Endothelial cell of umbilical vein (primary cell): Measurements from ENCODE around the gene ARPC5. TPM values are rescaled to one million over a fixed set of nuclear protein-coding genes. Genes with fewer than 3 reads are reported as not detected.

Experiments
- BruUV-seq: library from RNA; stranded (reverse); fragments of 400-500 nt; replicated peaks from 2 replicates; lab custom pipeline; 2021; lab: Mats Ljungman, UMichigan
- CTCF ChIA-PET: fragments of 300-600, 350-600 bp; sonication (Branson Sonifier 250); formaldehyde crosslinking; loops from one replicate; lab custom pipeline; 2021; ENCODE audit warnings: antibody characterized with exemption, inconsistent platforms; lab: Charles Lee
- POLR2A ChIA-PET: fragments of 300-600, 350-600 bp; sonication (Branson Sonifier 250); formaldehyde crosslinking; loops from one replicate; lab custom pipeline; 2021; ENCODE audit warnings: antibody characterized with exemption, inconsistent platforms; lab: Charles Lee
- DNase-seq: peaks from one replicate; pipeline ENCODE4 v3.0.0-alpha.2; 2011; ENCODE audit warnings: low read depth, low spot score
- FAIRE-seq: peaks from 2 replicates; lab custom pipeline; 2011; peaks lifted over from hg19 to GRCh38; lab: Jason Lieb, UNC
- H2AFZ ChIP-seq: 2 replicates; pipeline ENCODE4 v1.6.0; 2012; ENCODE audit warnings: low read depth, low read length, control low read depth, inconsistent platforms
- H3K27ac ChIP-seq: 2 replicates; pipeline ENCODE4 v1.5.1; 2011; ENCODE audit warnings: low read depth, mild to moderate bottlenecking, control low read depth, low read length, moderate library complexity; ENCODE audit not compliant: insufficient read depth
- H3K27me3 ChIP-seq, 2 experiments: 2 replicates each; pipeline versions ENCODE4 v1.6.0 to v1.6.1; 2011; ENCODE audit warnings: low read length in 2 of 2, mixed read lengths in 1 of 2; ENCODE audit not compliant: control insufficient read depth in 2 of 2, insufficient read depth in 2 of 2
- H3K36me3 ChIP-seq, 2 experiments: 2 replicates in 1 of 2; 3 replicates in 1 of 2; pipeline ENCODE4 v1.5.1; 2011; ENCODE audit warnings: low read length in 2 of 2, mild to moderate bottlenecking in 1 of 2, moderate library complexity in 1 of 2; ENCODE audit not compliant: control insufficient read depth in 2 of 2, insufficient read depth in 2 of 2; ENCODE audit errors: extremely low read depth in 1 of 2
- H3K4me1 ChIP-seq: 3 replicates; pipeline ENCODE4 v1.5.1; 2011; ENCODE audit warnings: mild to moderate bottlenecking, low read length; ENCODE audit not compliant: control insufficient read depth, insufficient read depth; ENCODE audit errors: extremely low read depth
- H3K4me2 ChIP-seq: 2 replicates; pipeline ENCODE4 v1.6.1; 2011; ENCODE audit warnings: low read length, control low read depth, mixed read lengths; ENCODE audit not compliant: insufficient read depth
- H3K4me3 ChIP-seq, 3 experiments: fragments of 200-600 bp in 1 of 3; sonication (generic), shearing (Covaris generic) in 1 of 3; replicated peaks in 1 of 3; 2 replicates each; pipeline ENCODE4 v1.5.1; 2011 to 2016; ENCODE audit warnings: control low read depth in 3 of 3, low read length in 3 of 3, mild to moderate bottlenecking in 2 of 3, inconsistent platforms in 1 of 3, low read depth in 1 of 3, moderate library complexity in 1 of 3; ENCODE audit not compliant: insufficient read depth in 1 of 3
- H3K79me2 ChIP-seq: 2 replicates; pipeline ENCODE4 v1.6.0; 2012; ENCODE audit warnings: low read length, inconsistent platforms; ENCODE audit not compliant: control insufficient read depth, insufficient read depth
- H3K9ac ChIP-seq: replicated peaks from 2 replicates; pipeline ENCODE3; 2011; ENCODE audit warnings: low read length, control low read depth; ENCODE audit not compliant: insufficient read depth; ENCODE audit errors: extremely low read depth
- H3K9me1 ChIP-seq: replicated peaks from 3 replicates; pipeline ENCODE4 v1.6.0; 2011; ENCODE audit warnings: mild to moderate bottlenecking, low read length; ENCODE audit not compliant: control insufficient read depth, insufficient read depth; ENCODE audit errors: extremely low read depth
- H3K9me3 ChIP-seq: replicated peaks from 2 replicates; pipeline ENCODE4 v1.5.1; 2012; ENCODE audit warnings: low read length, inconsistent platforms; ENCODE audit not compliant: control insufficient read depth, insufficient read depth
- H4K20me1 ChIP-seq: replicated peaks from 2 replicates; pipeline ENCODE3; 2011; ENCODE audit warnings: mild to moderate bottlenecking, low read length; ENCODE audit not compliant: control insufficient read depth, insufficient read depth; ENCODE audit errors: extremely low read depth
- CTCF ChIP-seq, 2 donors: IDR thresholded peaks; 1 replicate in 1 of 2; 2 replicates in 1 of 2; pipeline ENCODE4 v1.5.1; 2011; ENCODE audit warnings: low read length in 2 of 2, mild to moderate bottlenecking in 2 of 2, moderate library complexity in 2 of 2, control low read depth in 1 of 2, inconsistent platforms in 1 of 2, low read depth in 1 of 2; ENCODE audit not compliant: insufficient read depth in 1 of 2; ENCODE audit errors: extremely low read depth in 1 of 2
- EZH2 ChIP-seq: IDR thresholded peaks from 2 replicates; pipeline ENCODE4 v1.6.1; 2012; ENCODE audit warnings: borderline replicate concordance, low read depth, mild to moderate bottlenecking, moderate library complexity, low read length, inconsistent platforms; ENCODE audit not compliant: severe bottlenecking
- FOS ChIP-seq: IDR thresholded peaks from 2 replicates; pipeline ENCODE4 v1.6.1; 2011; ENCODE audit warnings: mild to moderate bottlenecking, low read length, moderate library complexity, borderline replicate concordance; ENCODE audit not compliant: insufficient read depth
- GATA2 ChIP-seq: IDR thresholded peaks from 2 replicates; pipeline ENCODE4 v1.7.0; 2011; ENCODE audit warnings: low read depth, mild to moderate bottlenecking, moderate library complexity, mixed read lengths, low read length; ENCODE audit not compliant: insufficient read length, insufficient read depth
- JUN ChIP-seq: IDR thresholded peaks from 2 replicates; pipeline ENCODE4 v1.6.1; 2011; ENCODE audit warnings: borderline replicate concordance, low read depth; ENCODE audit not compliant: insufficient read length, insufficient read depth
- MYC ChIP-seq: IDR thresholded peaks from one replicate; pipeline ENCODE4 v1.6.1; 2011; ENCODE audit warnings: mild to moderate bottlenecking, low read depth, low read length
- POLR2A ChIP-seq: IDR thresholded peaks from 2 replicates; pipeline ENCODE4 v1.6.1; 2012; ENCODE audit warnings: low read depth, mild to moderate bottlenecking, control low read depth, low read length
- POLR2AphosphoS5 ChIP-seq: IDR thresholded peaks from 2 replicates; pipeline ENCODE4 v1.6.1; 2012; ENCODE audit warnings: low read depth, mild to moderate bottlenecking, control low read depth, low read length, moderate library complexity; ENCODE audit not compliant: insufficient read depth
- dilution Hi-C: fragments of 300-500 bp; cut with MboI; formaldehyde crosslinking; loops from one replicate; pipeline ENCODE4 v1.15.0; 2019; ENCODE audit warnings: low sequenced_read_pairs; ENCODE audit not compliant: extremely low pct_ligation_motif_present
- intact Hi-C: fragments of 100-400 bp; cut with micrococcal nuclease; formaldehyde crosslinking; loops from one replicate; pipeline ENCODE4 v1.10.0; 2022
- polyA plus RNA-seq, 4 experiments: library from polyadenylated mRNA; depleted of rRNA in 3 of 4; stranded (reverse) in 3 of 4; unstranded in 1 of 4; fragments of >200 nt; gene quantifications; 2 replicates each; pipeline versions ENCODE4 v1.2.1 to v1.2.3, GENCODE V29; 2011 to 2012; ENCODE audit warnings: missing spikeins in 1 of 4
- total RNA-seq: library from RNA; stranded (reverse); gene quantifications from 2 replicates; pipeline ENCODE4 v1.2.3, GENCODE V29; 2021

ARPC5 gene
- total and polyA plus RNA-seq, 2 donors (not counting 3 experiments of a cell fraction or from before 2014, with no cell fraction given): 110 to 185 TPM

GRCh38 chr1:183593356-183593755 is 42.2 kb downstream of the ARPC5 start:
- dilution Hi-C loops: no loop called here
- Histone ChIP-seq H3K9me3 (no peaks in the 10 kb centered on the region), H3K4me2 (no peak overlapping the region), H3K36me3 (no peaks in the 10 kb centered on the region), H3K4me1 (no peaks in the 10 kb centered on the region), H2AFZ (no peak overlapping the region), H3K79me2 (no peaks in the 10 kb centered on the region), H3K4me3 (no peak overlapping the region), H4K20me1 (no peaks in the 10 kb centered on the region), H3K9me1 (no peaks in the 10 kb centered on the region), H3K9ac (no peak overlapping the region), H3K27me3 (peaks cover 5 to 10% of the 10 kb centered on the region in 2 experiments), H3K27ac (no peak overlapping the region)
- TF ChIP-seq POLR2A (no peak), EZH2 (no peak), CTCF (IDR thresholded peaks at IDR 0.05; ENCODE audit: extremely low read depth in 1 of 2, insufficient read depth in 1 of 2, low read depth in 1 of 2, low read length in 2 of 2) (no peak), MYC (no peak), POLR2AphosphoS5 (no peak), FOS (no peak)
- intact Hi-C loops: no loop called here
- ChIA-PET POLR2A (no interaction called here), CTCF (no interaction called here)
- FAIRE-seq (no peak), DNase-seq (no peak)
- BruUV-seq: no TSS peak

GRCh38 chr1:183592733-183593132 is 42.9 kb downstream of the ARPC5 start:
- intact Hi-C loops: no loop called here
- no peaks in the 10 kb centered on the region for H3K9me3 ChIP-seq
- no peaks in the 10 kb centered on the region for H3K9me1 ChIP-seq
- no peaks in the 10 kb centered on the region for H3K36me3 ChIP-seq
- H2AFZ ChIP-seq: no peak overlapping the region
- H3K27me3 ChIP-seq: peaks cover 5 to 10% of the 10 kb centered on the region in 2 experiments
- no peak overlapping the region for H3K27ac ChIP-seq
- BruUV-seq: no TSS peak
- ChIA-PET POLR2A (no interaction called here), CTCF (interaction anchor here (1.1 kb wide), 1 partner anchor 13 kb away, joined by 5 read pairs; no protein-coding TSS in a partner anchor)
- no peak overlapping the region for H3K9ac ChIP-seq
- no peak overlapping the region for H3K4me2 ChIP-seq
- H4K20me1 ChIP-seq: no peaks in the 10 kb centered on the region
- TF ChIP-seq CTCF (IDR thresholded peaks at IDR 0.05; ENCODE audit: extremely low read depth in 1 of 2, insufficient read depth in 1 of 2, low read depth in 1 of 2, low read length in 2 of 2) (no peak), POLR2AphosphoS5 (no peak), JUN (no peak), EZH2 (no peak), POLR2A (no peak), GATA2 (no peak)
- H3K4me3 ChIP-seq: no peak overlapping the region
- H3K79me2 ChIP-seq: no peaks in the 10 kb centered on the region
- H3K4me1 ChIP-seq: no peaks in the 10 kb centered on the region
- no peak for DNase-seq
- dilution Hi-C loops: no loop called here
- FAIRE-seq: no peak
